K562 (cell line): ENCODE measurements around the gene E2F2. TPM values are rescaled to one million over a fixed set of nuclear protein-coding genes. Genes with fewer than 3 reads are reported as not detected.
A peak's percentile ranks its signal among the peaks of the same experiment; 100 is the strongest.

Experiments used
- ATAC-seq: fragments of 200-7000 bp; cut with Tn5 transposase; 3 replicates; pipeline ENCODE4 v1.9.1; 2020; ENCODE audit warnings: moderate library complexity
- BruUV-seq: library from RNA; stranded (reverse); fragments of 400-500 nt; replicated peaks from 2 replicates; lab custom pipeline; 2021; lab: Mats Ljungman, UMichigan
- CTCF ChIA-PET: fragments of 300-600 bp; formaldehyde crosslinking; extraction: SDS; loops from one replicate; lab custom pipeline; 2021; ENCODE audit warnings: low intra/inter-chr PET ratio; lab: Yijun Ruan, JAX
- POLR2A ChIA-PET: fragments of 300-600, 350-650 bp; sonication (Branson Sonifier 250); formaldehyde crosslinking; extraction: SDS; loops from one replicate; lab custom pipeline; 2021; ENCODE audit warnings: antibody characterized with exemption, inconsistent platforms; lab: Yijun Ruan, JAX
- DNase-seq, 4 experiments: peaks; one replicate each; pipeline versions ENCODE4 v3.0.0 to v3.0.0-alpha.2; 2011 to 2018; ENCODE audit warnings: low spot score in 3 of 4, mixed read lengths in 3 of 4; ENCODE audit errors: extremely low read depth in 1 of 4
- FAIRE-seq: peaks from 2 replicates; lab custom pipeline; 2011; peaks lifted over from hg19 to GRCh38; lab: Jason Lieb, UNC
- H2AFZ ChIP-seq: 2 replicates; pipeline ENCODE4 v1.6.0; 2011; ENCODE audit warnings: low read depth, low read length, control low read depth, inconsistent platforms
- H3K27ac ChIP-seq: fragments of 200-600 bp; 3 replicates; pipeline ENCODE4 v1.8.0; 2011; ENCODE audit warnings: low read depth, mild to moderate bottlenecking, control low read depth, inconsistent platforms, low read length, moderate library complexity, mixed read lengths; ENCODE audit errors: extremely low read depth
- H3K27me3 ChIP-seq, 2 experiments: fragments of 300-600 bp in 1 of 2; 2 replicates in 1 of 2; 3 replicates in 1 of 2; pipeline versions ENCODE4 v1.6.0 to v1.8.0; 2011; ENCODE audit warnings: inconsistent platforms in 2 of 2, low read length in 2 of 2, mild to moderate bottlenecking in 1 of 2, mixed read lengths in 1 of 2, moderate library complexity in 1 of 2; ENCODE audit not compliant: control insufficient read depth in 2 of 2, insufficient read depth in 2 of 2
- H3K36me3 ChIP-seq: fragments of 300-600 bp; 3 replicates; pipeline ENCODE4 v1.8.0; 2011; ENCODE audit warnings: mild to moderate bottlenecking, low read length, inconsistent platforms; ENCODE audit not compliant: control insufficient read depth, insufficient read depth
- H3K4me1 ChIP-seq, 2 experiments: fragments of 200-600 bp in 1 of 2; replicated peaks in 1 of 2; 2 replicates in 1 of 2; 3 replicates in 1 of 2; pipeline versions ENCODE4 v1.5.1 to v1.8.0; 2011; ENCODE audit warnings: inconsistent platforms in 2 of 2, low read length in 2 of 2, mild to moderate bottlenecking in 1 of 2, mixed read lengths in 1 of 2, moderate library complexity in 1 of 2; ENCODE audit not compliant: control insufficient read depth in 2 of 2, insufficient read depth in 2 of 2
- H3K4me2 ChIP-seq: 2 replicates; pipeline ENCODE4 v1.6.1; 2011; ENCODE audit warnings: low read length, control low read depth, inconsistent platforms, mixed read lengths; ENCODE audit not compliant: insufficient read depth
- H3K4me3 ChIP-seq: fragments of 200-600 bp; sonication (generic), shearing (Covaris generic); 2 replicates; pipeline ENCODE4 v1.5.1; 2016; ENCODE audit warnings: control low read depth, inconsistent platforms
- H3K79me2 ChIP-seq: fragments of 200-600 bp; 3 replicates; pipeline ENCODE4 v1.8.0; 2011; ENCODE audit warnings: low read length, inconsistent platforms; ENCODE audit not compliant: control insufficient read depth, insufficient read depth
- H3K9ac ChIP-seq, 2 experiments: 2 replicates each; pipeline versions ENCODE4 v1.6.0 to v1.6.1; 2011; ENCODE audit warnings: low read depth in 2 of 2, low read length in 2 of 2, control low read depth in 1 of 2, inconsistent platforms in 1 of 2, mild to moderate bottlenecking in 1 of 2, mixed read lengths in 1 of 2; ENCODE audit not compliant: insufficient read depth in 1 of 2
- H3K9me1 ChIP-seq: one replicate; pipeline ENCODE4 v1.6.0; 2011; ENCODE audit warnings: inconsistent platforms, mild to moderate bottlenecking, low read length, moderate library complexity; ENCODE audit not compliant: control insufficient read depth, insufficient read depth
- H3K9me3 ChIP-seq: replicated peaks from 2 replicates; pipeline ENCODE4 v1.5.1; 2011; ENCODE audit warnings: low read depth, low read length, inconsistent platforms; ENCODE audit not compliant: control insufficient read depth, insufficient read depth
- H4K20me1 ChIP-seq: replicated peaks from 2 replicates; pipeline ENCODE4 v1.6.1; 2011; ENCODE audit warnings: low read length, inconsistent platforms, mixed read lengths; ENCODE audit not compliant: control insufficient read depth, insufficient read depth
- ARID1B ChIP-seq: fragments of 450-650 bp; IDR thresholded peaks from 2 replicates; pipeline ENCODE4 v1.6.1; 2016; ENCODE audit warnings: antibody characterized with exemption, mild to moderate bottlenecking, inconsistent platforms
- BACH1 ChIP-seq: fragments of 200-800 bp; sonication (Bioruptor generic); IDR thresholded peaks from 2 replicates; pipeline ENCODE4 v1.6.1; 2016; ENCODE audit warnings: missing genetic modification characterization, missing compliant biosample characterization
- ESRRB ChIP-seq: fragments of 250-450 bp; sonication (Bioruptor Pico); IDR thresholded peaks from 2 replicates; pipeline ENCODE4 v1.5.0; 2020; ENCODE audit warnings: mild to moderate bottlenecking, moderate library complexity, borderline replicate concordance
- MAFF ChIP-seq: IDR thresholded peaks from 2 replicates; pipeline ENCODE4 v1.6.1; 2012; ENCODE audit warnings: low read length, improper control_type of control experiment
- NCOR1 ChIP-seq: fragments of 450-650 bp; IDR thresholded peaks from 2 replicates; pipeline ENCODE4 v1.6.1; 2016; ENCODE audit warnings: mild to moderate bottlenecking, moderate library complexity
- SMARCA4 ChIP-seq: fragments of 450-650 bp; IDR thresholded peaks from 2 replicates; pipeline ENCODE4 v1.6.1; 2016
- SOX6 ChIP-seq: fragments of 450-650 bp; IDR thresholded peaks from 2 replicates; pipeline ENCODE4 v1.6.1; 2014; ENCODE audit warnings: mild to moderate bottlenecking
- U2AF2 ChIP-seq: fragments of 200-400 bp; formaldehyde crosslinking; optimal IDR thresholded peaks from 2 replicates; pipeline ENCODE3; 2017; ENCODE audit warnings: low read depth, mild to moderate bottlenecking, low read length
- WGBS: fragments of 100-300 bp; shearing (Covaris generic); methylation state at CpG from one replicate; pipeline ENCODE4 v1.1.6; 2016; ENCODE audit warnings: low coverage, mixed read lengths; ENCODE audit not compliant: insufficient coverage; ENCODE audit errors: missing lambda C conversion rate; 5-methylcytosine and 5-hydroxymethylcytosine counted together
- in situ Hi-C: fragments of 300-500 bp; cut with MboI; formaldehyde crosslinking; loops from 4 replicates; pipeline ENCODE4 v1.15.0; 2018; ENCODE audit warnings: inconsistent platforms, mixed read lengths
- intact Hi-C: fragments of 100-400 bp; cut with micrococcal nuclease; formaldehyde crosslinking; loops from 2 replicates; pipeline ENCODE4 v1.14.2; 2022
- polyA plus RNA-seq, 8 experiments: library from polyadenylated mRNA; depleted of rRNA in 4 of 8; stranded (reverse) in 5 of 8; unstranded in 3 of 8; fragments of >200 nt; fragmentation: Nextera tagmentation in 2 of 8; fragmentation: Illumina TruSeq in 1 of 8; extraction: Ambion mirVana in 2 of 8; extraction: Trizol in 1 of 8; gene quantifications; 2 replicates each; pipeline versions ENCODE4 v1.2.1 to v1.2.3, GENCODE V29; 2011 to 2014; ENCODE audit warnings: inconsistent platforms in 1 of 8, missing spikeins in 1 of 8
- total RNA-seq, 7 experiments: library from RNA; depleted of rRNA in 6 of 7; stranded (reverse); fragments of >200 nt in 6 of 7; fragmentation: Illumina TruSeq in 2 of 7; extraction: Trizol in 2 of 7; gene quantifications; 2 replicates each; pipeline versions ENCODE4 v1.2.1 to v1.2.3, GENCODE V29; 2011 to 2021; ENCODE audit warnings: low replicate concordance in 1 of 7
- TF ChIP-seq, protein P1 (sequence below): fragments of 450-650 bp; IDR thresholded peaks from 2 replicates; pipeline ENCODE4 v1.7.1; 2018; ENCODE audit warnings: mild to moderate bottlenecking, low read depth; ENCODE audit not compliant: partially characterized antibody
- TF ChIP-seq, protein P2 (sequence below): fragments of 450-650 bp; IDR thresholded peaks from 2 replicates; pipeline ENCODE4 v1.6.1; 2018; ENCODE audit not compliant: partially characterized antibody
- TF ChIP-seq, protein P3 (sequence below): sonication (generic); formaldehyde crosslinking; IDR thresholded peaks from 2 replicates; pipeline ENCODE4 v1.4.0; 2020; ENCODE audit warnings: mild to moderate bottlenecking, missing genetic modification reagents

E2F2 gene
- total and polyA plus RNA-seq, 9 of the 15 experiments (the other 6 are each of a cell fraction or from before 2014, with no cell fraction given): 3.1 to 25.3 (median 11.4) TPM

DNA sequence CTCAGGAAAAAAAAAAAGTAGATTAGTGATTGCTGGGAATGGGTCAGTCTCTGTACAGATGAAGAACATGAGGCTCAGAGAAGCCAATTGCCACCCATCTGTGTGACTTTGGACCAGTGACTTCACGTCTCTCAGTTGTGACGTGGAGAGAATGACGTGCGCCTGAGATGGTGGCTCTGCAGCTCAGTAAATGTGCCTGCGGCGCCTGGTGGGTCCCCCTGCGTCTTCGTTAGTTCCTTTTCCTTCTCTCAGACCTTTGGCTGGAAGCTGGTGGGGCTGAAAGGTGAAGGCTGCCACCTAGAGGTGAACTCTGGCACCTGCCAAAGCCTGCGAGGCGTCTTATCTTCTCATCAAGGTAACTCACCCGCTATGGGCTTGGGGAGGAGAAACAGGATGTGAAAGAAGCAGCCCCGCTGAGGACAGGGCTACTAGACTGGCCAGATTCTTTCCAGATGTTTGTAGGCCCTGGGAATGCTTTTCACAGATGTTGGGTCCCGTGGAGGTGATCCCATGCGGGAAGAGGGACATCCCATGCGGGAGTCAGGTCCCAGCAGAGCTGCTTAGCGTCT is 8.7 kb upstream of the E2F2 start (continued):
- TF ChIP-seq, protein P1, sequence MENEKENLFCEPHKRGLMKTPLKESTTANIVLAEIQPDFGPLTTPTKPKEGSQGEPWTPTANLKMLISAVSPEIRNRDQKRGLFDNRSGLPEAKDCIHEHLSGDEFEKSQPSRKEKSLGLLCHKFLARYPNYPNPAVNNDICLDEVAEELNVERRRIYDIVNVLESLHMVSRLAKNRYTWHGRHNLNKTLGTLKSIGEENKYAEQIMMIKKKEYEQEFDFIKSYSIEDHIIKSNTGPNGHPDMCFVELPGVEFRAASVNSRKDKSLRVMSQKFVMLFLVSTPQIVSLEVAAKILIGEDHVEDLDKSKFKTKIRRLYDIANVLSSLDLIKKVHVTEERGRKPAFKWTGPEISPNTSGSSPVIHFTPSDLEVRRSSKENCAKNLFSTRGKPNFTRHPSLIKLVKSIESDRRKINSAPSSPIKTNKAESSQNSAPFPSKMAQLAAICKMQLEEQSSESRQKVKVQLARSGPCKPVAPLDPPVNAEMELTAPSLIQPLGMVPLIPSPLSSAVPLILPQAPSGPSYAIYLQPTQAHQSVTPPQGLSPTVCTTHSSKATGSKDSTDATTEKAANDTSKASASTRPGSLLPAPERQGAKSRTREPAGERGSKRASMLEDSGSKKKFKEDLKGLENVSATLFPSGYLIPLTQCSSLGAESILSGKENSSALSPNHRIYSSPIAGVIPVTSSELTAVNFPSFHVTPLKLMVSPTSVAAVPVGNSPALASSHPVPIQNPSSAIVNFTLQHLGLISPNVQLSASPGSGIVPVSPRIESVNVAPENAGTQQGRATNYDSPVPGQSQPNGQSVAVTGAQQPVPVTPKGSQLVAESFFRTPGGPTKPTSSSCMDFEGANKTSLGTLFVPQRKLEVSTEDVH: peak; percentile 80
- peak; percentile 45 for TF ChIP-seq NCOR1

DNA sequence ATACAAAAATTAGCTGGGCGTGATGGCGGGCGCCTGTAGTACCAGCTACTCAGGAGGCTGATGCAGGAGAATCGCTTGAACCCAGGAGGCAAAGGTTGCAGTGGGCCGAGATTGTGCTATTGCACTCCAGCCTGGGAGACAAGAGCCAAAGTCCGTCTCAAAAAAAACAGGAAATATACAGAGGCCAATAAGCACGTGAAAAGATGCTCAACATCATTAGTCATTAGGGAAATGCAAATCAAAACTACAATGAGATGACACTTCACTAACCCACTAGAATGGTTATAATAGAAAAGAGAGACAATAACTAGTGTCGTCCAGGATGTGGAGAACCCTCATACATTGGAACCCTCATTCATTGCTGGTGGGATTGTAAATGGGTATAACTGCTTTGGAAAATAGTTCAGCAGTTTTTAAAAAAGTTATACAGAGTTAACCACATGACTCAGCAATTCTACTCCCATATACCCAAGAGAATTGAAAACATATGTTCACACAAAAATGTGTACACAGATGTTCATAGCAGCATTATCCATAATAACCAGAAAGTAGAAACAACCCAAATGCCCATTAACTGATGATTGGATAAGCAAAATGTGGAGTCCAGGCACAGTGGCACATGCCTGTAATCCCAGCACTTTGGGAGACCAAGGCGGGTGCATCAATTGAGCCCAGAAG is 6.4 kb upstream of the E2F2 start:
- 59% methylated on average over 9 of the region's 9 CpGs for WGBS
- Histone ChIP-seq H3K36me3 (no peaks in the 10 kb centered on the region), H3K4me1 (peaks cover 7 to 15% of the 10 kb centered on the region in 2 experiments; a peak in 4 of 5 replicates), H2AFZ (peak overlapping the region; percentile 25), H3K79me2 (no peaks in the 10 kb centered on the region), H3K9me3 (no peaks in the 10 kb centered on the region), H3K4me3 (no peak overlapping the region), H3K9ac (no peak overlapping the region), H3K9me1 (no peaks in the 10 kb centered on the region), H4K20me1 (no peaks in the 10 kb centered on the region), H3K27me3 (no peaks in the 10 kb centered on the region), H3K4me2 (no peak overlapping the region), H3K27ac (no peak overlapping the region)
- BruUV-seq: no TSS peak
- CTCF ChIA-PET: no interaction called here
- in situ Hi-C loops (loop anchor here (10.0 kb wide), 2 partner anchors 323 to 563 kb away; partner anchors contain the start of genes HTR1D and LACTBL1), intact Hi-C loops (loop anchor here (5.0 to 10.0 kb wide), 5 partner anchors 113 to 563 kb away; partner anchors contain the start of genes HNRNPR, HTR1D, LACTBL1 and TCEA3)
- POLR2A ChIA-PET: interaction anchor here (0.6 to 1.5 kb wide), 4 partner anchors 9 to 169 kb away, joined by 3 to 7 read pairs (median 3); partner anchors contain the start of gene RPL11
- FAIRE-seq (no peak), DNase-seq (no peak), ATAC-seq (no peak)
- TF ChIP-seq SOX6: peak; percentile 25; the same call in 1 of the 2 replicates
- TF ChIP-seq ARID1B: 0 out of 2 replicates have a peak, but pooled peaks have one; percentile 22
- TF ChIP-seq, protein P2, sequence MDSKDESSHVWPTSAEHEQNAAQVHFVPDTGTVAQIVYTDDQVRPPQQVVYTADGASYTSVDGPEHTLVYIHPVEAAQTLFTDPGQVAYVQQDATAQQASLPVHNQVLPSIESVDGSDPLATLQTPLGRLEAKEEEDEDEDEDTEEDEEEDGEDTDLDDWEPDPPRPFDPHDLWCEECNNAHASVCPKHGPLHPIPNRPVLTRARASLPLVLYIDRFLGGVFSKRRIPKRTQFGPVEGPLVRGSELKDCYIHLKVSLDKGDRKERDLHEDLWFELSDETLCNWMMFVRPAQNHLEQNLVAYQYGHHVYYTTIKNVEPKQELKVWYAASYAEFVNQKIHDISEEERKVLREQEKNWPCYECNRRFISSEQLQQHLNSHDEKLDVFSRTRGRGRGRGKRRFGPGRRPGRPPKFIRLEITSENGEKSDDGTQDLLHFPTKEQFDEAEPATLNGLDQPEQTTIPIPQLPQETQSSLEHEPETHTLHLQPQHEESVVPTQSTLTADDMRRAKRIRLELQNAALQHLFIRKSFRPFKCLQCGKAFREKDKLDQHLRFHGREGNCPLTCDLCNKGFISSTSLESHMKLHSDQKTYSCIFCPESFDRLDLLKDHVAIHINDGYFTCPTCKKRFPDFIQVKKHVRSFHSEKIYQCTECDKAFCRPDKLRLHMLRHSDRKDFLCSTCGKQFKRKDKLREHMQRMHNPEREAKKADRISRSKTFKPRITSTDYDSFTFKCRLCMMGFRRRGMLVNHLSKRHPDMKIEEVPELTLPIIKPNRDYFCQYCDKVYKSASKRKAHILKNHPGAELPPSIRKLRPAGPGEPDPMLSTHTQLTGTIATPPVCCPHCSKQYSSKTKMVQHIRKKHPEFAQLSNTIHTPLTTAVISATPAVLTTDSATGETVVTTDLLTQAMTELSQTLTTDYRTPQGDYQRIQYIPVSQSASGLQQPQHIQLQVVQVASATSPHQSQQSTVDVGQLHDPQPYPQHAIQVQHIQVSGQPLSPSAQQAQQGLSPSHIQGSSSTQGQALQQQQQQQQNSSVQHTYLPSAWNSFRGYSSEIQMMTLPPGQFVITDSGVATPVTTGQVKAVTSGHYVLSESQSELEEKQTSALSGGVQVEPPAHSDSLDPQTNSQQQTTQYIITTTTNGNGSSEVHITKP: no peak
- TF ChIP-seq SMARCA4: 0 out of 2 replicates have a peak, but pooled peaks have one; percentile 26
- TF ChIP-seq BACH1 (tag): peak; percentile 76
- TF ChIP-seq MAFF: peak; percentile 94
- TF ChIP-seq, protein P3, sequence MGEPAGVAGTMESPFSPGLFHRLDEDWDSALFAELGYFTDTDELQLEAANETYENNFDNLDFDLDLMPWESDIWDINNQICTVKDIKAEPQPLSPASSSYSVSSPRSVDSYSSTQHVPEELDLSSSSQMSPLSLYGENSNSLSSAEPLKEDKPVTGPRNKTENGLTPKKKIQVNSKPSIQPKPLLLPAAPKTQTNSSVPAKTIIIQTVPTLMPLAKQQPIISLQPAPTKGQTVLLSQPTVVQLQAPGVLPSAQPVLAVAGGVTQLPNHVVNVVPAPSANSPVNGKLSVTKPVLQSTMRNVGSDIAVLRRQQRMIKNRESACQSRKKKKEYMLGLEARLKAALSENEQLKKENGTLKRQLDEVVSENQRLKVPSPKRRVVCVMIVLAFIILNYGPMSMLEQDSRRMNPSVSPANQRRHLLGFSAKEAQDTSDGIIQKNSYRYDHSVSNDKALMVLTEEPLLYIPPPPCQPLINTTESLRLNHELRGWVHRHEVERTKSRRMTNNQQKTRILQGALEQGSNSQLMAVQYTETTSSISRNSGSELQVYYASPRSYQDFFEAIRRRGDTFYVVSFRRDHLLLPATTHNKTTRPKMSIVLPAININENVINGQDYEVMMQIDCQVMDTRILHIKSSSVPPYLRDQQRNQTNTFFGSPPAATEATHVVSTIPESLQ (CRISPR knock-in tag): no peak
- no peak for TF ChIP-seq U2AF2
- no peak for TF ChIP-seq ESRRB (CRISPR knock-in tag)
